Stimulated activated CD4-positive, alpha-beta T cell treated with anti-CD3 and anti-CD28 coated beads, Interleukin-12 subunit alpha, Interleukin-12 subunit beta, amount 100 ng/mL, for 48 hours (primary cell): ENCODE data around the gene MOB3B.

Experiments used
- DNase-seq, 3 donors: peaks; one replicate each; pipeline ENCODE4 v3.0.0-alpha.2; 2020; ENCODE audit warnings: low read depth in 2 of 3, low spot score in 1 of 3

The MOB3B gene

GRCh38 chr9:27344776-27345175, 184.8 kb downstream of the MOB3B start:
- DNase-seq = no peak

- DNase-seq = no peak
Measured at GRCh38 chr9:27341545-27342294, 187.9 kb downstream of the MOB3B start.

GRCh38 chr9:27340961-27341511, 188.6 kb downstream of the MOB3B start:
- no peak for DNase-seq

- DNase-seq = no peak
Measured at GRCh38 chr9:27340285-27340674, 189.3 kb downstream of the MOB3B start.

GRCh38 chr9:27339661-27340284, 189.8 kb downstream of the MOB3B start:
- no peak for DNase-seq

GRCh38 chr9:27338527-27338903, 191.1 kb downstream of the MOB3B start:
- no peak for DNase-seq

GRCh38 chr9:27337833-27338526, 191.6 kb downstream of the MOB3B start:
- DNase-seq = no peak

GRCh38 chr9:27337236-27337635, 192.4 kb downstream of the MOB3B start:
- DNase-seq = no peak

GRCh38 chr9:27336829-27337228, 192.8 kb downstream of the MOB3B start:
- DNase-seq = no peak

- no peak for DNase-seq
Measured at GRCh38 chr9:27336126-27336525, 193.5 kb downstream of the MOB3B start.

GRCh38 chr9:27335075-27335474, 194.5 kb downstream of the MOB3B start:
- DNase-seq = no peak

GRCh38 chr9:27333241-27334052, 196.2 kb downstream of the MOB3B start:
- DNase-seq = peak in 2 of 3 donors; percentile 8 to 44

- DNase-seq = no peak
Measured at GRCh38 chr9:27331393-27331792, 198.2 kb downstream of the MOB3B start.

GRCh38 chr9:27329291-27329690, 200.3 kb downstream of the MOB3B start:
- no peak for DNase-seq

GRCh38 chr9:27328483-27328882, 201.1 kb downstream of the MOB3B start:
- DNase-seq = no peak

- no peak for DNase-seq
Measured at GRCh38 chr9:27311184-27311583, 218.4 kb downstream of the MOB3B start.

- DNase-seq = no peak
Measured at GRCh38 chr9:27310582-27310981, 219.0 kb downstream of the MOB3B start.

GRCh38 chr9:27308691-27309390, 220.8 kb downstream of the MOB3B start:
- DNase-seq = no peak

- no peak for DNase-seq
Measured at GRCh38 chr9:27304521-27304920, 225.1 kb downstream of the MOB3B start.

GRCh38 chr9:27303219-27303618, 226.4 kb downstream of the MOB3B start:
- DNase-seq = no peak

GRCh38 chr9:27297050-27297449, 232.6 kb downstream of the MOB3B start, which contains the start of gene EQTN:
TSS of gene EQTN (minus strand) at chr9:27297150. CDS start at chr9:27297055, 95 bp downstream.
- no peak for DNase-seq
